GM21423 (cell line): ENCODE measurements around the gene POU6F2.
"Not testable (repeated sequence)": the region's sequence is repeated elsewhere in the genome, so short reads cannot be mapped to it uniquely, and the experiment has no call there.

Experiments used
- ATAC-seq: cut with Tn5 transposase; IDR thresholded peaks from one replicate; pipeline ENCODE4 v1.9.1; 2021; ENCODE audit warnings: mild to moderate bottlenecking, moderate library complexity; ENCODE audit not compliant: unreplicated experiment

Gene POU6F2, protein sequence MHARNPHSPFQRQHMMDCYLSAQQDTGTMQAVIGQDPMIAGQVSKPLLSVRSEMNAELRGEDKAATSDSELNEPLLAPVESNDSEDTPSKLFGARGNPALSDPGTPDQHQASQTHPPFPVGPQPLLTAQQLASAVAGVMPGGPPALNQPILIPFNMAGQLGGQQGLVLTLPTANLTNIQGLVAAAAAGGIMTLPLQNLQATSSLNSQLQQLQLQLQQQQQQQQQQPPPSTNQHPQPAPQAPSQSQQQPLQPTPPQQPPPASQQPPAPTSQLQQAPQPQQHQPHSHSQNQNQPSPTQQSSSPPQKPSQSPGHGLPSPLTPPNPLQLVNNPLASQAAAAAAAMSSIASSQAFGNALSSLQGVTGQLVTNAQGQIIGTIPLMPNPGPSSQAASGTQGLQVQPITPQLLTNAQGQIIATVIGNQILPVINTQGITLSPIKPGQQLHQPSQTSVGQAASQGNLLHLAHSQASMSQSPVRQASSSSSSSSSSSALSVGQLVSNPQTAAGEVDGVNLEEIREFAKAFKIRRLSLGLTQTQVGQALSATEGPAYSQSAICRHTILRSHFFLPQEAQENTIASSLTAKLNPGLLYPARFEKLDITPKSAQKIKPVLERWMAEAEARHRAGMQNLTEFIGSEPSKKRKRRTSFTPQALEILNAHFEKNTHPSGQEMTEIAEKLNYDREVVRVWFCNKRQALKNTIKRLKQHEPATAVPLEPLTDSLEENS

GRCh38 chr7:38977685-38978084 lies at the start of gene POU6F2:
POU6F2 (plus strand) TSS chr7:38977909; CDS start chr7:38977954, 45 bp downstream.
- no peak for ATAC-seq

- no peak for ATAC-seq
Measured at GRCh38 chr7:38928506-38928905, 49.2 kb upstream of the POU6F2 start.

DNA sequence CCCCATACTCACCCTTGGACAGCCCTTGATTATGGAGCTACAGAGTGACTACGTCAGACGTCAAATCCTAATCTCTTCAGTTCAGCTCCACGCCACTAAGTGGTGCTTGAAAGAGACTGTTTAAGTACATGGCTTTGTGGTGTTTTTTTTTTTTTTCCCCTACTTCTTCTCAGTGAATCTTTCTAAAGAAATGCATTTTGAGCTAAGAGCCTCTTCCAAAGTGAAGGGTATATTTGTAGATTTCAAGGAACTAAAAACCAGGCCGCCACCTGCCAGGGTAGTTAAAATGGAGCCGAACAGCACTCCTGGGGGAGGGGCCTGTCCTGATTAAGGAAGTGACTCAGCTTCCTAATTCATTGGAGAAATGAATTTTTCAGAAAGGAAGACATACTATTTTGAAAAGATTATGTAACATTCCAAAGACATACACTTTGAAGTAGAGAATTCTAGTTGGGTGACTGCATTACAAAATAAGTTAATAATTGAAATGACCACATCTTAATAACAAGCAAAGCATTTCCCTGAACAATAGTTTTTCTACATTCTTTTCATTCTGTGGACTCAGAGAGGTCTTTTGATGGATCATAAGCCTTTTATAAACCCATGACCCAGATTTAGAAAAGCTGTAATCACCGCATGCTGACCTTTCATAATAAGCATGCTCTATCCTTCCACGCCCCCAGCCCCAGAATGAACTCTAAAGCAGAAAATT lies 48.1 kb upstream of the POU6F2 start:
- no peak for ATAC-seq

- peak; percentile 81 for ATAC-seq
Measured at GRCh38 chr7:38932509-38933168, 45.1 kb upstream of the POU6F2 start.

DNA sequence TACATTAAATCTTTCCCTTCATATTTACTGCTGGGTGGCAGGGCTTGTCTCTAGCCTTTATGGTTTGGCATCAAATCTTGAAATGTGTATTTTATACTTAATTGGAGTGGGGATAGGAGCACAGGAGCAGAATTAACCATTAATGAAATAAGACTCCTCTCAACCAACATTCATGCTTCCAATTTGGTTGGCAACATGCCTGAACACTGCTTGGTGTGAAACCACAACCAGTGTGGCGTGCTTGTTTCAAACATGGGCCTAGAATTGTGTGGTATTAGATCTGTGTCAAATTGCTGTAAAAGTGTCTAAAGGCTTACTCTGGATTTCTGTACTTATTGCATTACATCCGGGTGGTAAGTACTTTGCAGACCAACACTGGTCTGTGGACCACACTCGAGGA lies 43.7 kb upstream of the POU6F2 start:
- no peak for ATAC-seq

DNA sequence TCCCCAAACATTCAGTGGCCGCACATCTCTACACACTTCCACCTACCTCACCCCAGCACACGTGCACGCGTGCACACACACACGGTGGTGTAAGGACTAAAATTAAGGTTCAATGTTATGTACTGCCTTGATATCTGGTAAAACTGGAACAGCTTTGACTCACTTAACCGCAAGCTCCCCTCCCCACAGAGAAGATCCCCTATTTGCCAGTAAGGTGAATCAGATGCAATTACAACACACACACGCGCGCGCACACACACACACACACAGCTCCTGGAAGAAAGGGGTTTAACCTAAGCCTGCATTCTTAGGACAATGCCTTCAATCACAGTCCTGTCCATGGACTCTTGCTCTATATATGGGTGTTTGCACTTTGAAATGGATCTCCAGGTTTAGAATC lies 43.2 kb upstream of the POU6F2 start:
- no peak for ATAC-seq

DNA sequence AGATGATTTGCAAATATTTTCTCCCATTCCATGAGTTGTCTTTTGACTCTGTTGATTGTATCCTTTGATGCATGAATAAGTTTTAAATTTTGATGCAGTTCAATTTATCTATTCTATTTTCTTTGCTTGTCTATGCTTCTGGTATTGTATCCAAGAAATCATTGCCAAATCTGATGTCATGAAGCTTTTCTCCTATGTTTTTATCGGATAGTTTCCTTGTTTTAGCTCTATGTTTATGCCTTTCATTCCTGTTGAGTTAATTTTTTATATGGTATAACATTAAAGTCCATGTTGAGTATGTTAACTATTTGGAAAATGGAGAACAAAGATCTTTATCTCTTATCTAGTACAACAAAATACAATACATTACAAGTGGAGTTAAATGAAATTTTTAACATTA lies 41.1 kb upstream of the POU6F2 start:
- ATAC-seq, result no peak

GRCh38 chr7:38938001-38938485 lies 39.7 kb upstream of the POU6F2 start:
- ATAC-seq, result no peak

DNA sequence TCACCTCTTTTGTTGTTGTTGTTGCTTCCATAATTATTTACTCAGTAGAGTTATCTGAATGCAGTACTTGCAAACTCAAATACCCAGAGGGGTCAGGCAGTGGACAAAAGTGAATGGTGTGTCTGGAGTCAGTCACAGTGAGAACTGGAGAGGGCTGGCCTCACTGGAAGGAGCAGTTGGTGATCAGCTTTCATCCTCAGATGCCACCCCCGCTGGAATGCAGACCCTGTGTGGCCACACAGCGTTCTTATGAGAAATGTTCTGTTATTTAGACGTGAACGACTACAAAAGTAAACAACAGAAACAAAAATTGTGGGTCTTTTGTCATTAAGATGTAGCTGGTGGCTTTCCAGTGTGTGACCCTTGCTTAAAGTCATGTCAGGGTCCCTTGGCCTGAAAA lies 39.1 kb upstream of the POU6F2 start:
- no peak for ATAC-seq

- no peak for ATAC-seq
Measured at GRCh38 chr7:38940774-38941173, 36.9 kb upstream of the POU6F2 start.

GRCh38 chr7:38942431-38943051 lies 35.2 kb upstream of the POU6F2 start:
- no peak for ATAC-seq

DNA sequence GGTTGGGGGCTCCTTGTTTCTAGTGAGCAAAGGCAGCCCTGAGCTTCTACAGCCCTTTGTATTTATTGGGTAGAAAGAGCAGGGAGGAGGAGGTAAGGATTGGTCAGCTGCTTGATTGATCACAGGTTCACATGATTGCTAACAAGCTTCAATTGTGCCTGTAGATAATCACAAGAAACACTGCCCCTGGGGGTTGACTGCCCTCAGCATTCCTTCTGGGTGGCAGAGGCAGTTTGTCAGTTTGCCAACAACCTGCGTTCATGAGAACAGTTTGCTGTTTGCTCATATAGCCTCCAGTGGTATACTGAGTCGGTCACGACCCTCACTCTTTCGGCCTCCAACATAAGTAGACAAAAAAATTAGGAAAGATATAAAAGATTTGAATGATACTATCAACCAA lies 30.2 kb upstream of the POU6F2 start:
- ATAC-seq, result not testable (repeated sequence)

DNA sequence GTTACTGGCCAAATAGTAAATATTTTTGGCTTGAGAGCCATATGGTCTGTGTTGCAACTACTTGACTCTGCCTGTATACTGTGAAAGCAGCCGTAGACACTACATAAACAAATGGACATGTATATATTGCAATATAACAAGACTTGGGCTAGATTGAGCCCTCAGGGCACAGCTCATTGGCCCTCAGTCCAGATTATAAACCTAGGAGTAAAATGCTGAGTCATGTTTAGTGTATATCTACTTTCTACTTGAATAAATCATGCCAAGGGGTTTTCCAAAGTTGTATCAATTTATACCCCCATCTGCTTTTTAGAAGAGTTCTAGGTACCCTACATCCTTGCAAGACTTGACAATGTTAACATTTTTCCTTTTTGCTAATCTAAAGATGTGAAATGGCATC lies 27.4 kb upstream of the POU6F2 start:
- ATAC-seq, result no peak

- no peak for ATAC-seq
Measured at GRCh38 chr7:38951213-38951612, 26.5 kb upstream of the POU6F2 start.

DNA sequence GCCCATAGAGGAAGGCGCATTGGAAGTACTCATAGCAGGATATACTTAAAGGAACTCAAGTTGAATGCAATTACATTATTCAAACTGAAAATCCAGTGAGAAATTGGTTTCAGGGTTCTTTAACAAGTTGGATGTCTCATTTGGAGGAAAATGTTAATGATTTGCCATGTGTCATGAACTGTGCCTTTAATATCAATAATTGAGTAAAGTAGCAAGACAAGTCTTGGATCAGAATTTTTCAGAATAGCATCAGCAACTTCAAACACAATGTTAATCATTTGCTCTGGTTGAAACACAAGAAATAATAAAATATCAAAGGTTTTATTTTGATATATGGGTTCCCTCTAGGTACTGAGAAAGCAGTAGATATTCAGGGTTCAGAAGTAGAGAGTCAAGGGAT lies 24.5 kb upstream of the POU6F2 start:
- no peak for ATAC-seq

DNA sequence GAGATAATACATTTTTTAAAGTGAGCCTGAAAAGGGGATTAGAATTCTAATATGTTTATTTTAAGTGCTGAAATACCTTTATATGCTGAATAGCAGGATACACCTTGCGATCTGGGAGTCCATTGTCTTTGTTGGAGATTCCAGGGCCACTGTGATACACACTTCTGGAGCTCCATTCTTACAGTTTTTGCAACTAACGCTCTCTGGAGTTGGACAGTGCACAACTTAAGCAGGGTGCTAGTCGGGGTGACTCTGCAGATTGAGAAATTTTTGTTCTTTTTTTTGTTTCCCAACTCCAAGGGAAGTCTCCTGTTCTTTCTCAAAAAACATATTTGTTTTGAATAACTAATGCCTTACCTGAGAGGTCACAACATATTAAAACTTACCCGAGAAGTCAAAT lies 23.7 kb upstream of the POU6F2 start:
- ATAC-seq, result no peak

DNA sequence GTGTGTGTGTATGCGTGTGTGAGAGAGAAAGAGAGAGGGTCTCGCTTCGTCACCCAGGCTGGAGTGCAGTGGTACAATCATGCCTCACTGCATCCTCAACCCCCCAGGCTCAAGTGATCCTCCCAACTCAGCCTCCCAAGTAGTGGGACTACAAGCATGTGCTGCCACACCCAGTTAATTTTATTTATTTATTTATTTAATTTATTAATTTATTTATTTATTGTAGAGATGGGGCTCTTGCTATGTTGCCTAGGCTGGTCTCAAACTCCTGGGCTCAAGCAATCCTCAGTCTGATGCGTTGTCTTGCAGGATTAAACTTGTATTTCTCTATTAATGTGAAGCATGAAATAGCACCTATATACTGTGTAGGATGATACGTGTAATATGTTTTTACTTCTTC lies 21.8 kb upstream of the POU6F2 start:
- ATAC-seq, result no peak

- no peak for ATAC-seq
Measured at GRCh38 chr7:38962028-38962427, 15.7 kb upstream of the POU6F2 start.

DNA sequence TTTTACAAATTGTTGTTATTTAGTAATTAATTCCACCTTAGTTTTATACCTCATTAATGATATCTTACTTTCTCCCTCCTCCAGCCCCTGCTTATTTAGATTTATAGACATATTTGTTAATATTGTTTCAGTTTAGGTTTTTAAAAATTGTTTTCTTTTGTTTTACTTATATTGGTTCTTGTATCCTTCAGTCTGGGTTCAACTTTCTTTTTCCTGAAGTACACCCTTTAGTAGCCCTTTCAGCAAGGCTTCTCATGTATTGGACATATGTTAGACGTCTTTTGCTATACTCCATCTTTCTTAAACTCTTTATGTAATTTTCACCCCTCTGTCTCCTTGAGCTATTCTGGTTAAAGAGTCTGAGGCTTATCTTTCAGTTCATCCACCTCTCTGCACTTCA lies 12.8 kb upstream of the POU6F2 start:
- ATAC-seq, result no peak

- no peak for ATAC-seq
Measured at GRCh38 chr7:38973760-38974159, 3.9 kb upstream of the POU6F2 start.

GRCh38 chr7:38975944-38976392 lies 1.7 kb upstream of the POU6F2 start:
- no peak for ATAC-seq
